ENCODE results near the gene SERINC5.

SERINC5 gene

DNA sequence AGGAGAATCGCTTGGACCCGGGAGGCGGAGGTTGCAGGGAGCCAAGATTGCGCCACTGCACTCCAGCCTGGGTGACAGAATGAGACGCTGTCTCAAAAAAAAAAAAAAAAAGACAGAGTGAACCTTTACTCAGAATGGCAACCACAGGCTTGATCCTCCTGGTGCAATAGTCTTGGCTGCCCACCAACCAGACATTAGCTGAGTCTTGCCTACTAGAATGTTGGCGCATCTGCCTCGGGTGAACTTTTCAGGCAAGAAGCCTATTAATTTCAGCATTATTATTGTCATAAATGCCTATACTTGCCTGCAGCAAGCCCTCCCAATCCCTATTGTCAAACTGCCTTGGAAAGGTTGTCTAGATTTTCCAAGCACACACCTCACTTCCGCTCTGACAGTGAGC lies 4.2 kb downstream of the SERINC5 start:
- DNase-seq = no peak

DNA sequence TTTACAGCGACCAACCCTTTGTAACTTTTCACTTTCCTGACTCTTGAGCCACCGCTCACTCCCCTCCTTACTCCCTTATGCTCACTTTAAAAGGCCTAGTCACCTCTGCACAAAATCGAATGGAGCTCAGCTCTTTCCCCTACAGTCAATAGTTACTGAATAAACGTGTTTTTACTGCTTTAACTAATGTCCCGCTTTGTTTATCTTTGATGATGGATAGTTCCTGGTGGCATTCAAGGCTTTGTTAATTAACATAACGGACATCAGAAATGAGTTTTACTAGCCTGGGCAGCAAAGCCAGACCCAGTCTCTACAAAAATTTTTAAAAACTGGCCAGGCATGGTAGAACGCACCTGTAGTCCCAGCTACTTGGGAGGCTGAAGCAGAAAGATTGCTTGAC lies 5.0 kb downstream of the SERINC5 start:
- no peak for DNase-seq

DNA sequence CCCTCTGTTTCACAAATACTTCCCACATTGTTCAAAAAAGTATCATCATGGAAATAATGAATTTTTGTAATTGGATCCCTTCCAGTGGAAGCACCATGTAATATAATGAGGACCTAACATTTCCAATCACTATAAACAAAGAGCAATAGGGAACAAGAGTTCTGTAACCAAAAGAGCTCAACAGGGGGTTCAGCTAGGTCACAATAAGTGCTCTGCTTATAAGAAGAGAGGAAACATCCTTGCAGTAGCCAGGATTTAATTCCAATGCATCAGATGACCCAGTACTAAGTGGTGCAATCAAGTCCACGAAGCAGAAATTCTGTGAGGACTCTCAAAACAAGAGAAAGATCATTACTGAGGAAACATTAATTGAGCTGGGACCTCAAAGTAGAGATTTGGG lies 5.9 kb downstream of the SERINC5 start:
- DNase-seq = no peak

DNA sequence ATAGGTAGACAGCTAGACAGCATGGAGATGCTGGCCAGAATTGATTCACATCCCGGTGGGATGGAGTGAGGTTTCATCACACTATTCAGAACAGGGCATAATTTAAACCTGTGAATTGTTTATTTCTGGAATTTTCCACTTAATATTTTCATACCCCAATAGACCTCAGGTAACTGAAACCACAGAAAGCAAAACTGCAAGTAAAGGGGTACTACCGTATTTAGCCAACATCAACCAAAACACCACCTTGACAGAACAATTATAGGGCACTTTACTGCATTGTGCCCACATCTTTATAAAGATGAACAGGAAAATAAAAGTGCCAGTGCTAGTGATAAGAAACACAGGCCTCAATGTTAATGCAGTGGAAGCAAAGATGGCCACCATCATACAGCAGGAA lies 7.5 kb downstream of the SERINC5 start:
- no peak for DNase-seq

DNA sequence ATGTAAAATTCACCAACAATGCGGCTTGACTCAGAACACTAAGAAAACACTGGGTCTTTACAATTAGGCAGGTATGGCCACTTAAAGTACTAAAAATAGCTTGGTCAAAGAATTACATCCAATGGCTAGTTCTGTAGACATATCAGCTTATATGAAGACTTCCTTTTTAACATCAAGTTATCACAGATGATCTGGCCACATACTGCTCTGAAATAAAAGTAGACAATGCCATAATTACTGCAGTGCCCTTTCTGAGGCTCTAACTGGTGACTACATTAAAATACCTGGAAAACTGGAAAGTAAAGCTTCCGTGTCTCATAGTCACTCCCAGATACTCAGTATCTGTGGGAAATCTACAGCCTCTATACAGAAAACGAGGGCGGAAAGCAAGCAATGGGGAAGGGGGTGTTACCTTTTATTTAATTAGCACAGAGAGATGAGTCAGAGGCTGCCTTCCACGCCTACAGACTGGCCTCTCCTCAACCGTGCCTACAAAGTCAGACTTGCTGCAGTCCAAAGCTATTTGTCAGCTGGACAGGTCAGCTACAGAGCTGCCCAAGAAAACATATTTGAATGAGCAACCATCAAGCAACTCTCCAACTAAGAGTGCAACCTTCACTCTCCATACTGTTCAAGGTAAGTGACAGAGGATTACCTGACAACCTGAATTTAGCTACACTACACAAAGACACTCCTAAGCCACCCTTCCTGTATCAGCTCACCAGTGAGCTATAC lies 8.7 kb downstream of the SERINC5 start:
- DNase-seq = no peak

DNA sequence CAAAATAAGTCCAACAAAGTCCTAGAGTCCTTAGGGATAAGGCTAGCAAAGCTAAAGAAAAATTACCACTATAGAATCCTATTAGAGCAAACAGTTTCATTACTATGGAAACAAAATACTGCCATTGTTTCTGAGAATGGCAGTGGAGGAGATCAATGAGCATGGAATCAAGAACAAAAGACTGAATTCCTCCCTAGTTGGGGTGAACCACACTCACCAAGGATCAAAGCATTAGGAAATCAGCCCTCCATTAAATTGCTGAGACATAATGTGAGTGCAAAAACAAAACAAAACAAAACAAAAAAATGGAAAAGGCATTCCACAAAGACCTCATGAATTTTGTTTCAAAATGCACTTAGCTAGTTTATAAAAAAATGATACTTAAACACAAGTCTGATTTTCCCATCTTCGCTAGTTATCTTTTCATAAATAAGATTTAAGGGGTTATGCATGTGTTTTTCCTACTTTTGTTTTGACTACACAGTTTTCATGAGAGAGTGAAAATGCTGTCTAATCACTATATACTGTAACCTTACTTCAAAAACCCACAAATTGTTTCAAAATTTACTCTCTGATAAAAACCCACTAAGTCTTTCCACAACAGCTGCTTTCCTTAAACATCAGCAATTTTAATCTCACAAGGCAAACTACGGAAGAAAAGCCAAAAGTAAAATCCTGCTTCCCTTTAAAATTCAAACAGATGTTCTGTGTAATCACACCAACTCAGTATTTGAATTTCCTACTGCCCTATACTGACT lies 9.7 kb downstream of the SERINC5 start:
- DNase-seq = no peak

DNA sequence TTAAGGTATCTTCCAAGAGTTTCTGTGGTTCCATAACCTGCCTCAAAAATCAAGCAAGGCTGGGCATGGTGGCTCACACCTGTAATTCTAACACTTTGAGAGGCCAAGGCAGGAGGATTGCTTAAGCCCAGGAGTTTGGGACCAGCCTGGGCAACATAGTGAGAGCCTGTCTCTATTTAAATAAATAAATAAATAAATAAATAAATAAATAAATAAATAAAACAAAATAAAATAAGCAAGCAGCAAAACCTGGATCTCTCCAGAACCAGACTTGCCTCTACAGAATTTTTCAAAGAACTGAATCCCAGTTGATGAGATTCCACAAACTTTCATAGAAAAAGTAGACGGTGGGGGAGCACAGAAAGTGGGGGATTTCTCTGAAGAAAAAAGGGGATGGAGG lies 12.3 kb downstream of the SERINC5 start:
- DNase-seq = no peak

DNA sequence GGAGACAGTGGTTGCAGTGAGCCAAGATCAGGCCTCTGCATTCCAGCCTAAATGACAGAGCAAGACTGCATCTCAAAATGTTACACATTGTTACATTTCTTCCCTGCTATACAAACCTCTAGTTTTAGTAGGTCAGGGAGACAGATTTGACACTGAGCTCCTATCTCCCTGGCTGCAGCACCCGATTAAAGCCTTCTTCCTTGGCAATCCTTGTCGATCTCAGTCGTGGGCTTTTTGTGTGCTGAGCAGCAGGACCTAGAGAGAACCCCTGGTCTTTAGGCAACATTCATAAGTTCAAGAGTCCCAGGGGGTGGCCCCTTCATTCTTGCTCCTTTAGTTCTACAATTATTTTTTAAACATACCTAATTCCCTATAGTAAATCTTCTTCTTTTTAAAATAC lies 13.0 kb downstream of the SERINC5 start:
- DNase-seq = no peak

DNA sequence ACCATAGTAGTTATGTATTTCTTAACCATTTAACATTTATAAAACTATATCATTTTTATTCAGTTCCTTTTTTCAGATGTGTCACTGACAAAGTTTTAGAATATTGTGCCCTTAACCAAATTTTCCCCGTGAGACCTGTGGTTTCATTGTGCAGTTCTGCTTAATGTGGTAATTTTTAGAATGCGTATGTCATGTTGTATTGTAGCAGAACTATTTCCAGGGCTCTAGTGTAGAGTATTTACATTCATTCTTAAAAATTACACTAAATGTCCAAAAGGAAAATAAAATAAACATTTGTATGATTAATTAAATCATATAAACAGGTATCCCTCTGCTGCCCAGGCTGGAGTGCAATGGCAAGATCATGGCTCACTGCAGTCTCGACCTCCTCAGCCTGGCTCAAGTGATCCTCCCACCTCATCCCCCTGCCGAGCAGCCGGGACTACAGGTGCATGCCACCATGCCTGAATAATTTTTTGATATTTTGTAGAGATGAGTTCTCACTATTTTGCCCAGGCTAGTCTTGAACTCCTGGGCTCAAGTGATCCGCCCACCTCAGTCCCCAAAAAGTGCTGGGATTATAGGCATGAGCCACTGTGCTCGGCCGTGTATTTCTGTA lies 15.4 kb downstream of the SERINC5 start:
- DNase-seq = no peak

DNA sequence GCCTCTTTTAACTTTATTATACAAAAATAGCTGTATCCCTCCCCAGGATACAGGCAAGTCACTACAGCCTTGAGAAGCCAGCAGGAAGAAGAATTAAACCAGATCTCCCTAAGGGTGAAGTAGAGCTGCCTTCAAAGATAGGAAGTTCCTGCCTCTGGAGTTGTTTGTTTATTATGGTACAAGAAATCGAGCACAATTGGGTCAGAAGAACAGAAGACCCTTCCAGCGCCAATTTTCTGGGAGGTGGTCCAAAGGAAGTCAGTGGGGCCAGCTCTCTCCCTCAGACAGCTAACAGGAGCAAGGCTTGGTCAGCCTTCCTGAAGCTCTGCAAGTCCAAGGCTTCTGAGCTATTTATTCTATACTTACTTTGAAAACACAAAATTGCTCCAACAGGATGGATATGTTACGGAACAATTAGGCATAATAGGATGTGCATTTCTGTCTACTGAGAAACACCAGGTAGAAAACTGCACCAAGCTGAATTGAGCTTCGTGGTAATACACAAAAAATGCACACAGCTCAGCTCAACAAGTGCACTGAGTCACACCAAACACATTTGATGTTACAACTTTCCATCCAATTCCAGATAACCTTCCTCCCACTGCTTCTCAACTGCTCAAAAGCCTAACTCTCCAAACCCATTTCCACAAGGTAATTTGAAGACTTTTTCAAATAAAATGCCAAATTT lies 16.0 kb downstream of the SERINC5 start:
- no peak for DNase-seq

DNA sequence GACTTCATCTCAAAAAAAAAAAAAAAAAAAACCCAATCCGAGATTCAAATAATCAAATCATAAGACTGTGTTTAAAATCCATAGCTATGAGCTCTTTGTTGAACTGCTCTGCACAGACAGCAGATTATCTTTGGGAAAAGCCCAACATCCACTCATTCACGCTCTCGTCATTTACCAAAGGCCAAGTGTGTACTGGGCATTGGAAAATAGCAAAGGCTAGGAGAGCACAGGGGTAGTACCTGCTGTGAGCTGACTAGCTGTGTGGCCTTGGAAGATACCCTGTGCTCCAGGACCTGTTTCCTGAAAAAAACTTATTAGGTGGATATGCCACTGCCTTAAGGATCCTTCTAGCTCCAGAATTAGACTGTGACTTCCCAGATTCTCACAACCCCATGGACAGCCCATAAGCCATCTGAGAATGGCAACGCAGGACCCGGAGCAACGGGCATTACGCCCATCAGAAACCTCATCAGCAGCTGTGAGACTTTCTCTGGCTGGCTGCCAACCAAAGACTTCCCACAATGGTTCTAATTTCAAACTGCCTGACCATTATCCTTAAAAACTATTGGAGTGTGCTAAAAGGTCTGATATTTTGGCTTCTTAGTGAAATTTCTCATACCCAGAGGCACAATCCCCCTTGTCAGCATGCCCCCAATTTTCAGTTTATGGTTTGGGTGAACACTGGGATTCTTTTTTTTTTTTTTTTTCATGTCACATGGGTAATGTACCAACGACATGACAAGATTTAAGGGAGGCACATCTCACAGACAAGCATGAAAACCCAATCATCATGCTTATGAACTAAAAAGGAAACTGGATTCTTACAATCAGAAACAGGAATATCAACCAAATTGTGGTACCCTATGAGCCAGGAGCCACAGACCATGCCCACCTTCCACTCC lies 16.8 kb downstream of the SERINC5 start:
- DNase-seq = peak; percentile 77

DNA sequence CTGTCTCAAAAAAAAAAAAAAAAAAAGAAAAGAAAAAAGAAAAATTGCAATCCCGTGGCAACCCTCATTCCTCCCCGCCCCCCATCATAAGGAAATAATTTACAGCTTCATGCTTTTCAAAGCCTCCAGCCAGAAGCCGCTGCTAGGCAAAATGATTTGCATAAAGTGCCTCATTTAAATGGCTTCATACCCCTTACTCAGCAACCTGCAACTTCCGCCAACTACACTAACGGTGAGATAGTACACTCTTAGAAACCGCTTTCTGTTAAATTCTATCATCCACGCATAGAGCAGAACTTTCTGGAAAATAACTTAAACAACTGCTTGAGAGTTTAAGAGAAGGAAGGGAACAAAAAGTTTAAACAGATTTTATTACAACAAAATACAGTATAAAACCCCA lies 17.8 kb downstream of the SERINC5 start:
- DNase-seq = no peak

DNA sequence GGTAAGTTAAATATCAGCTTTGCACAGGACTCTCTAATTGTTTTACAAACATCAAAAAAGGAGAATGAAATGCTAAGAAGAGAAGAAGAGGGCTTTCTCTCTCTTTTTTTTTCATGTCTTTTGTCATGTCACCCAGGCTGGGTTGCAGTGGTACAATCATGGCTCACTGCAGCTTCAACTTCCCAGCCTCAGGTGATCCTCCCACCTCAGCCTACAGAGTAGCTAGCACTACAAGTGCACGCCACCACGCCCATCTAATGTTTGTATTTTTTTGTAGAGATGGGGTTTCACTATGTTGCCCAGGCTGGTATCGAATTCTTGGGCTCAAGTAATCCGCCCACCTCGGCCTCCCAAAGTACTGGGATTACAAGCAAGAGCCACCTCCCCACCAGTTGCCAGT lies 18.6 kb downstream of the SERINC5 start:
- no peak for DNase-seq

DNA sequence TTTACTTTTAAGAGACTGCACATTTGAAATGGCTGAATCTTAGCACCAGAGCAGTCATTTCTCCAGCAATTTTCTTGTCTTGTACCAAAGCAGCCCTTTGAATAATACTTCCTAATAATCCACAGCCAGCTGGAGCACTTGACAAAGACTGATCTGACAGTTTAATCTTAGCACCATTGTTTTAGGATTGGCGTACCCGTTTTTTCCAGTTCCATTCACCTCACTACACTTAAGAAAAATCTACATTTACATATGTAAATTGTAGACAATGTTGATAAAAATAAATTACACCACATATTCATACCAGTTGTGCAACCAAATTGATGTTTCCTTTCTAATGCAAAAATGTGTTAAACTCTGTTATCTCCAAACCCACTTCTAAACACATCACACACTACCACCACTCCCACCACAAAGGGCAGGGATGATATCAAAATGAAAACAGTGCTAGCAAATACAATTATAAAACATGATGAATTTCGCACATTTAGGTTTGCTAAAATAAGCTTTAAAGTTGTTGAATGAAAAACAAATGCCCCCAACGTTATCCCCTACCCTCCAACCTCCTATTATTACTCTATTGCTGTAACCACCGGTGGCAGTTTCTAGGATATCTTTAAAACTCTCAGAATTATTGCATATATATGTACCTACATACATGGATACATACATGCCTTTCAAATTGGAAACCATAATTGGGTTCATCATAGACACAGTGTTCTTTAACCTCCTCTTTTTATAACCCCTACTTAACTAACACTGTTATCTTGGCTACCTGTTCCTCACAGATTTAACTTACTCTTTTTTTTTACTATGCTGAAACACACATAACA lies 21.5 kb downstream of the SERINC5 start:
- DNase-seq = no peak

DNA sequence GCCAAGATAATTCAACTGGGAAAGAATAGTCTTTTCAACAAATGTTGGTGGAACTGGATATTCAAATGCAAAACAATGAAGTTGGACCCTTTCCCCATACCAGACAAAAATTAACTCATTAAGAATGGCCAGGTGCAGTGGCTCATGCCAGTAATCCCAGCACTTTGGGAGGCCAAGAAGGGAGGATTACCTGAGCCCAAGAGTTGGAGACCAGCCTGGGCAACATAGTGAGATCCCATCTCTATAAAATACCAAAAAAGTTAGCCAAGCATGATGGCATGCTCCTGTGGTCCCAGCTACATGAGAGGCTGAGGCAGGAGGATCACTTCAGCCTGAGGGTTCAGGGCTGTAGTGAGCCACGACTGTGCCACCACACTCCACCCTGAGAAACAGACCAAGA lies 24.2 kb downstream of the SERINC5 start:
- no peak for DNase-seq

DNA sequence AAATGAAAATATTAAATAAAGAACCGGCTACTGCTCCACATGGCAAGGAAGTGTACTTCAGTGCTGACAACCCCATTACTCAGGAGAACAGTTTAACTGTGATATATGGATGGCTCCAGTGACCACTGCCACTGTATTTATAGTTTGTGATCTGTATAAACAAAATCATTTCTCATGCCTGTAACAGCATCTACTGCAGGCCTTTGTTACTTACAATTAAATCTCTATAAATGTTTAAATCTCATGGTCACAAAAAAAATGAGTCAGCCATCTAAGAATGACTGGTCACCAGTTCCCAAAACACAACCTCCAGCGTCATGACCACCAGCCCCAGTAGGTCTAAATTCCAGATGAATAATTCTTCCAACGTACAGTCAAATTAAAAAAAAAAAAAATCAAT lies 24.6 kb downstream of the SERINC5 start:
- no peak for DNase-seq

DNA sequence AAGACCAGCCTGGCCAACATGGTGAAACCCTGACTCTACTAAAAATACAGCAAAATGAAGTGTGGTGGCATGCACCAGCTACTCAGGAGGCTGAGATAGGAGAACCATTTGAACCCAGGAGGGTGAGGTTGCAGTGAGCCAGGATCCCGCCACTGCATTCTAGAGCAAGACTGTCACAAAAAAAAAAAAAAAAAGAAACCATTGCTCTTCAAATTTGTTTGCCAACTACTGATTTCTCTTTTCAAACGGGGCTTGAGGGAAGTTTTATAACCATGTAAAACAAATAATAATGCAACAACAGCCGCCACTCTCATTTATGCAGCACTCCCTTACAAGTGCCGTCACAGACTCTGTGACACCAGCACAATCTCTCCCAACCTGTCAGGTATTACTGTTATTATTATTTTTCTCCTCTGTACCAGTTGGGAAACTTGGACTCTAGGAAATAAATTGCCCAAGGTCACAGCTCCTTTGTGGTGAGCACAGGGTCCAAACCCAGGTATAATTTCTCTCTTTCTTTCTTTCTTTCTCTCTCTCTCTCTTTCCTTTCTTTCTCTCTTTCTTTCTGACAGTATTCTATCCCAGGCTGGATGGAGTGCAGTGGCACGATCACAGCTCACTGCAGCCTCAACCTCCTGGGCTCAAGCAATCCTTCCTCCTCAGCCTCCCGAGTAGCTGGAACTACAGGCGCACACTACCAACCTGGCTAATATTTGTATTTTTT lies 25.4 kb downstream of the SERINC5 start:
- no peak for DNase-seq

DNA sequence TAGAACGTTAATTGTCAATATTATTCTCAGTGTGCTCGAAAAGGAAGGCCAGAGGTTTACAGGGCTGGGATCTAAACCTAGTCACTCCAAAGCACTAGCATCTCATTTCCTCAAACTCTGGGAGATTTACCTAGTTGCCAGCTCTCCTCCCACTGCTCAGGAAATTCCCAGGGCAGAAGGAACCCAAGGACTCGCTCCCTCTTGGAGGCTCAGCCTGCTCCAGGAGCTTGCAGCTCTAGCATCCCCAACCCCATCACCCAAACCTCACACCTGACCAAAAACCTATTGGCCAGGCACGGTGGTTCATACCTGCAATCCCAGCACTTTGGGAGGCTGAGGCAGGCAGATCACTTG lies 26.0 kb downstream of the SERINC5 start:
- DNase-seq = no peak

DNA sequence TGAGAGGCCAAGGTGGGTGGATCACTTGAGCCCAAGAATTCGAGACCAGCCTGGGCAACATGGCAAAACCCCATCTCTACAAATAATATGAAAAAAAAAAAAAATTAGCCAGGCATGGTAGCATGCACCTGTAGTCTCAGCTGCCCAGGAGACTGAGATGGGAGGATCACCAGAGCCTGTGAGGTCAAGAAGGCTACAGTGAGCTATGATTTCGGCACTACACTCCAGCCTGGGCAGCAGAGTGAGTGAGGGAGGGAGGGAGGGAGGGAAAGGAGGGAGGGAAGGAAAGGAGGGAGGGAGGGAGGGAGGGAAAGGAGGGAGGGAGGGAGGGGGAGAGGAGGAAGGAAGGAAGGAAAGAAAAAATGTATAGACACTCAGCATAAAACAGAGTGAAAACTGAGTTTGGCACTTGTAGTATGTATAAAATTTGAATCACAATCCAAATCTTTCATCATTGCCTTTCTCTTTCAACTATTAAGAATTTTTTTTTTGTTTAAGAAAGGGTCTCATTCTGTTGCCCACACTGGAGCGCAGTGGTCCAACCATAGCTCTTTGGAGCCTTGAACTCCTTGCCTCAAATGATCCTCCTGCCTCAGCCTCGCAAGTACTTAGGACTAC lies 27.8 kb downstream of the SERINC5 start:
- DNase-seq = no peak

DNA sequence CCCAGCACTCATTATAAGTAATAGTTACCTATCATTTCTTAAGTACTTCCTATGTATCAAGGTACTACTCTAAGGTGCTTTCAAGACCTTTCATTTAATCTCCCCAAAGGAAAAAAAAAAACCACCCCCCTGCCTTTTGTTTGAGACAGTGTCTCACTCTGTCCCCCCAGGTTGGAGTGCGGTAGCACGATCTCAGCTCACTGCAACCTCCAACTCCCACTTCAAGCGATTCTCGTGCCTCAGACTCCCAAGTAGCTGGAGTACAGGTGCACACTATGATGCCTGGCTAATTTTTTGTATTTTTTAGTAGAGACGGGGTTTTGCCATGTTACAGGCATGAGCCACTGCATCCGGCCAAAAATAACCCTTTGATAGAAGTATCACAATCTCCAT lies 29.9 kb downstream of the SERINC5 start:
- no peak for DNase-seq
